ENCODE results near the gene DYNC2LI1.
"Not testable (repeated sequence)": the region's sequence is repeated elsewhere in the genome, so short reads cannot be mapped to it uniquely, and the experiment has no call there.

Gene DYNC2LI1

DNA sequence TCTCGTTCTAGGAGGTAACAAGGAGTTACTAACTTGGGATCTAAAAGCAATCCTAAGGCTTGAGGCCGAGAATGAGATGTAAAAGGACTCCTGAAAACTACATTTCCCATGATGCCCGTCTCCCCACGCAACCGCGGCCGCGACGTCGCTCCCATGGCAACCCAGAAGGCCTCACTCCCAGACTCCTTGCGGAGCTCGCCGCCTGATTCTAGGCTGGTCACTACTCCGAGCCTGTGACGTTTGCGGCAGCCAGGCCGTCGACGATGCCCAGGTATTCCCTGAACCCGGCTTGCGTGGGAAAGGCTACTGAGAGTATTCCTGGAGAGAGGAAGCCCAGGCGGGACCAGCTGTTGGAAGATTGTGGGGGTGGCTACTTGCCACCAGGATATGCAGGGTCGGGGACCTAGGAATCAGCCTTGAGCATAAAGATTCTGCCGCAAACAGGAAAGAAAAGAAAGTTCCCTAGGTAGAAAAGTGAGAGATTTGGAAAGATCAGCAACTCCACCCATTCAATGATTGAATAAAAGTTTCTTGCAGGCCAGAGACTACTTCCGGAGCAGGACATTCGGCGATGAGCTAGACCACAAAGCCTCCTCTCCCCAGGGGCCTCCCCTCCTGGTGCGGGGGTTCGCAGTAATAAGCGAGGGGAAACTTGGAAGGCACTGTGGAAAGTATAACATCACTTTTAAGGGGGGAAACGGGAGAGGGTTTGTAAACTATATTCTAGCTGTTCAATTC is at the start of gene DYNC2LI1:
TSS of gene DYNC2LI1 (plus strand) at position 164 of the 738 bp plus-strand sequence. CDS start at position 264, 100 bp downstream.
- H3K27ac Mint-ChIP-seq = peak within 1 kb of the TSS; percentile 72
- peaks cover 13% of the 10 kb centered on the region for H3K4me1 Mint-ChIP-seq (ENCODE audit: low read depth)
- no peaks in the 10 kb centered on the region for H3K27me3 Mint-ChIP-seq (ENCODE audit: low read depth)
- H3K36me3 Mint-ChIP-seq (ENCODE audit: low read depth) = no peaks in the 10 kb centered on the region
- H3K4me3 Mint-ChIP-seq = peak within 1 kb of the TSS; percentile 92
- H3K9me3 Mint-ChIP-seq = no peaks in the 10 kb centered on the region

DNA sequence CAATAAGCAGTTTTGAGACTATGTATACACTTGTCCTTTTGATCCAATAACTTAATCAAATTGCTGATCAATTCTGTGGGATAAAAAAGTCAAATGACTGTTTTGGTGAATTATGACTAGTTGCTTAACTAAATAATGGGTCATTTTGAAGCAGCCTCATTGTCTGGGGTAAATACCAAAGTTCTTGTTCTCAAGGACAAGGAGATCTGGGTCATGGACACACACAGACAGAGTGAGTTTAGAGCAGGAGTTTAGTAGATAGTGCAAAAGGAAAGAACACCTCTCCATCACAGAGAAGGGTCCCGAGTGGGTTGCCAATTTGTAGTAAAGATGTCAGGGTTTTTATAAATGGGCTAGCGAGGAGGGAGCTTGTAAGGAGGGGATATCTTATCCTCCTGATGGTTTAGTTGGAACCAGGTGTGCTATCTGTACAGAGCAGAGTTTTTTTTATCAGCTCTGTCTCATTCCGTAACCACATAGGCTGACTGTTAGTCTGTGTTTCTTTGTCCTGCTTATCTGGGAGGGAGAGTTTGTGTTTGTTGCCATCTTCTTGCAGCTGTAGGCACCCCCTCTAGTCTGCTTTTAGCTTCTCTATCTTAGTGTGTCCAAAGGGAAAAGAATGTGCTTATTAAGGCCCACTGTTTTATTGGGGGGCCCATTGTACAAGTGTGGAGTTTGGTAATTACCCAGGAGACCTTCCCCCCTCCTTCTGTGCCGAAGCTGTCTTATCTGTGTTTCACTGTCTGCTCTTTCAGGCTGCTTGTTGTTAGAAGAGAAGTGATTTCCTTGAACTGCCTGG is 48.9 kb upstream of the DYNC2LI1 start:
- H3K9me3 Mint-ChIP-seq = no peaks in the 10 kb centered on the region
- H3K27me3 Mint-ChIP-seq (ENCODE audit: low read depth) = peaks cover 7% of the 10 kb centered on the region
- H3K4me1 Mint-ChIP-seq (ENCODE audit: low read depth) = no peaks in the 10 kb centered on the region
- no peak overlapping the region for H3K4me3 Mint-ChIP-seq
- no peaks in the 10 kb centered on the region for H3K36me3 Mint-ChIP-seq (ENCODE audit: low read depth)
- no peak overlapping the region for H3K27ac Mint-ChIP-seq

DNA sequence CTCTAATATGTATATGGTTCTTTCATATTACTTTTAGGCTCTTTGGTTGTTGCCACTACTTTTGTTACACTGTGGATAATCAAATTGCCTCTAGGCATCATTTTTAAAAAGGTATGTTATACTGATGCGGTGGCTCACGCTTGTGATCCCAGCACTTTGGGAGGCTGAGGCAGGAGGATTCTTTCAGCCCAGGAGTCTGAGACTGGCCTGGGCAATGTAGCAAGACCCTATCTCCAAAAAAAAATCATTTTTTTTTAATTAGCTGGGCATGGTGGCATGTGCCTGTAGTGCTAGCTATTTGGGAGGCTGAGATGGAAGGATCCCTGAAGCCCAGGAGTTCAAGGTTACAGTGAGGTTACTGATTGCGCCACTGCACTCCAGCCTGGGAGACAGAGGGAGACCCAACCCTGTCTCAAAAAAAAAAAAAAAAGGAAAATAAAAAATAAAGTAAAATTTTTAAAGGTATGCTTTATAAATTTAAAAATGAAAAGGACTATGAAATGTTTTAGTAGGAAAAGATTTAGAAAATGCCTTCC is 48.1 kb upstream of the DYNC2LI1 start:
- Mint-ChIP-seq H3K4me3 (no peak overlapping the region), H3K27ac (no peak overlapping the region), H3K9me3 (no peaks in the 10 kb centered on the region)

DNA sequence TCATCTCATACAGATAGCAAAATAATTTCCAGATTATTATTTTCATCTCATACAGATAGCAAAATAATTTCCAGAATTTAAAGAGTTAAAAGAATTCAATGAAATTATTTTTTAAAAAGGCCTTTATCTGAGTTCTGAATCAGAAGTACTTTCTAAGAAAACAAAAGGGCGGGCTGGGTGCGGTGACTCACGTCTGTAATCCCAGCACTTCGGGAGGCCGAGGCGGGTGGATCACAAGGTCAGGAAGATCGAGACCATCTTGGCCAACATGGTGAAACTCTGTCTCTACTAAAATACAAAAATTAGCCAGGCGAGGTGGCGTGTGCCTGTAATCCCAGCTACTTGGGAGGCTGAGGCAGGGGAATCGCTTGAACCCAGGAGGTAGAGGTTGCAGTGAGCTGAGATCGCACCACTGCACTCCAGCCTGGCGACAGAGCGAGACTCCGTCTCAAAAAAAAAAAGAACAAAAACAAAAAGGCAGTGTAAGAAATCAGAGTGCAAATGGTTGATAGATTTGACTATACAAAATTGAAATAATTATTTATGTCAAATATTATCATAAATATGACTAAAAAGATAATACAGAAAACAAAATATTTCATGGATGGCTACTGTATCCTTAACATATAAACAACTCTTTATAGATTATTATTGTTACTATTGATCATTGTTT is 46.7 kb upstream of the DYNC2LI1 start:
- not testable (repeated sequence) for H3K4me1 Mint-ChIP-seq (ENCODE audit: low read depth); H3K9me3 Mint-ChIP-seq; H3K27me3 Mint-ChIP-seq (ENCODE audit: low read depth); H3K4me3 Mint-ChIP-seq; H3K36me3 Mint-ChIP-seq (ENCODE audit: low read depth); H3K27ac Mint-ChIP-seq

More for the DNA sequence above, 48.1 kb upstream of the DYNC2LI1 start:
- no peaks in the 10 kb centered on the region for H3K36me3 Mint-ChIP-seq (ENCODE audit: low read depth)
- H3K4me1 Mint-ChIP-seq (ENCODE audit: low read depth) = no peaks in the 10 kb centered on the region
- peaks cover 7% of the 10 kb centered on the region for H3K27me3 Mint-ChIP-seq (ENCODE audit: low read depth)

DNA sequence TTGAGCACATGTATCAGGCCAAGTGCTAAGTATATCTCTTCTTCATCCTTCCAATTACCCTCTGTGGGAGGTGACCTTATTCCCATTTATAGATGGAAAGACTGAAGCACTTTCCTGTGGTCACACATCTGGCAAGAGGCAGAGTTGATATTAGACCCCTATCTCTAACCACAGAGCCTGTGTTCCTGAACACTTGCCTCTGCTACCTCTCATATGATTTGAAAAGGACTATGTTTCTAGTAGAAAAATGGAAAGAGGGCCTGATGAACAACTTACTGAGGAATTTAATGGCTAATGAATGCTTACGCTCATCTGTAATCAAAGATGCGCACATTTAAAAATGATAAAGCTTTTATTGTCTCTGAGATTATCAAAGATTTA is 46.2 kb upstream of the DYNC2LI1 start:
- H3K4me1 Mint-ChIP-seq (ENCODE audit: low read depth) = no peaks in the 10 kb centered on the region
- H3K27me3 Mint-ChIP-seq (ENCODE audit: low read depth) = peaks cover 7% of the 10 kb centered on the region
- no peak overlapping the region for H3K4me3 Mint-ChIP-seq
- H3K27ac Mint-ChIP-seq = no peak overlapping the region
- H3K36me3 Mint-ChIP-seq (ENCODE audit: low read depth) = no peaks in the 10 kb centered on the region
- H3K9me3 Mint-ChIP-seq = no peaks in the 10 kb centered on the region

DNA sequence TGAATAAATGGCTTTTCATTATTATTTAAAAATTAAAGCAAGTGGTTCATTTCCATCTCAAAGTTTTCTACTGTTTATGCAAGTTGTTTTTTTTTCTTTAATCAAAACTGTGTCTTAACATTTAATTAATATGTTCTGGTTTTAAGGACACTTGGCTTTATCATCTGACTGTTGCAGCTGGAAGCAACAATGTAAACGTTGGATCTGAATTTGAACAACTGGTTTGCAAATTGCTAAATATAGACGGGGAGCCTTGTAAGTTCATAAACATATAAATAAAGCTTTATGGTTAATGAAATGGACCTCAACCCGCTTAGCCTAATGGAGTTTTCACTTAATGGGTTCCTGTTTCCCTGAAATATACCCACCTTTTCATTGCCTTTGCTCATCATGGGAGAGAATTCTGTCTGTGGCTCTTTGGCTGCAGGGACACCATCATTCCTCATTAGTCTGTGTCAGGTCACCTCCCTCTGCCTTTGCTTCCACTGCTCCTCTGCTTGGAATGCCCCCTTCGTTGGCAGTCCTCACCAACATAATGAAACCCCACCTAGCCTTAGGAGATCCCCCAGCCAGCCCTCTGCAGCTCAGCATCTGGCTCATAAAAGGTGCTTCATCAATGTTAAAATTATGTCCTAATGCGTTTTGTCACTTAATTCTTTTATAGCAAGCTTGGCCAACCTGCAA is 44.2 kb upstream of the DYNC2LI1 start:
- H3K27ac Mint-ChIP-seq = no peak overlapping the region
- H3K4me1 Mint-ChIP-seq (ENCODE audit: low read depth) = no peaks in the 10 kb centered on the region

DNA sequence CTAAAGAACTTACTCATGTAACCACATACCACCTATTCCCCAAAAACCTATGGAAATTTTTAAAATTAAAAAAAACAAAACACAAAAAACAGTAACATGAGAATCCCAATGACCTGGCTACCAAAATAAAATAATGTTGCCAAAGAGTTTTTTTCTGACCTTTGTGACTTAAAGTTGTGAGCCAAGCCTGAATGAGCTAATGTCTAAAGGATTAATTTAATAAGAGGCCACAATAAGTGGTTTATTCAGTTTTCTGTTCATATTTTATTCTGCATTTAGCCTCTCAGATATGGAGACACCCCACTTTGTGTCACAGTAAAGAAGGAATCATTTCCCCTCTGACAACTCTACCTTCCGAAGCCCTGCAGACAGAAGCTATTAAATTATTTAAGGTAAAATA is 42.6 kb upstream of the DYNC2LI1 start:
- no peak overlapping the region for H3K4me3 Mint-ChIP-seq
- H3K4me1 Mint-ChIP-seq (ENCODE audit: low read depth) = no peaks in the 10 kb centered on the region
- H3K27me3 Mint-ChIP-seq (ENCODE audit: low read depth) = peaks cover 3% of the 10 kb centered on the region
- no peaks in the 10 kb centered on the region for H3K36me3 Mint-ChIP-seq (ENCODE audit: low read depth)
- no peak overlapping the region for H3K27ac Mint-ChIP-seq
- H3K9me3 Mint-ChIP-seq = no peaks in the 10 kb centered on the region

More for the DNA sequence above, 44.2 kb upstream of the DYNC2LI1 start:
- H3K27me3 Mint-ChIP-seq (ENCODE audit: low read depth) = peaks cover 10% of the 10 kb centered on the region
- no peaks in the 10 kb centered on the region for H3K9me3 Mint-ChIP-seq
- no peaks in the 10 kb centered on the region for H3K36me3 Mint-ChIP-seq (ENCODE audit: low read depth)
- H3K4me3 Mint-ChIP-seq = no peak overlapping the region

DNA sequence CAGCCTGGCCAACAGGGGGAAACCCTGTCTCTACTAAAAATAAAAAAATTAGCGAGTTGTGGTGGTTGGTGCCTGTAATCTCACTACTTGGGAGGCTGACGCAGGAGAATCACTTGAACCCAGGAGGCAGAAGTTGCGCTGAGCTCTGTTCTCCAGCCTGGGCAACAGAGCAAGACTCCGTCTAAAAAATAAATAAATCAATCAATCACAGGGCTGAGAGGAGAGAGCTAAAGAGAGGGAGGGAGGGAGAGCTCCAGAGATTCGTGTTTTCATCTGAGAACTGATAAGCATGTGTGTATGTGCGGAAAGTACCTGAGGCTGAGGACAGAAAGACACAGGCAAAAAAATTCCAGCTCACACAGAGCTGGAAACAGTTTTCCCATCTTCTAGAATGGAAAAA is 37.2 kb upstream of the DYNC2LI1 start:
- Mint-ChIP-seq H3K27me3 (ENCODE audit: low read depth) (peaks cover 11% of the 10 kb centered on the region), H3K9me3 (no peaks in the 10 kb centered on the region), H3K4me3 (no peak overlapping the region), H3K4me1 (ENCODE audit: low read depth) (no peaks in the 10 kb centered on the region), H3K27ac (no peak overlapping the region), H3K36me3 (ENCODE audit: low read depth) (no peaks in the 10 kb centered on the region)

DNA sequence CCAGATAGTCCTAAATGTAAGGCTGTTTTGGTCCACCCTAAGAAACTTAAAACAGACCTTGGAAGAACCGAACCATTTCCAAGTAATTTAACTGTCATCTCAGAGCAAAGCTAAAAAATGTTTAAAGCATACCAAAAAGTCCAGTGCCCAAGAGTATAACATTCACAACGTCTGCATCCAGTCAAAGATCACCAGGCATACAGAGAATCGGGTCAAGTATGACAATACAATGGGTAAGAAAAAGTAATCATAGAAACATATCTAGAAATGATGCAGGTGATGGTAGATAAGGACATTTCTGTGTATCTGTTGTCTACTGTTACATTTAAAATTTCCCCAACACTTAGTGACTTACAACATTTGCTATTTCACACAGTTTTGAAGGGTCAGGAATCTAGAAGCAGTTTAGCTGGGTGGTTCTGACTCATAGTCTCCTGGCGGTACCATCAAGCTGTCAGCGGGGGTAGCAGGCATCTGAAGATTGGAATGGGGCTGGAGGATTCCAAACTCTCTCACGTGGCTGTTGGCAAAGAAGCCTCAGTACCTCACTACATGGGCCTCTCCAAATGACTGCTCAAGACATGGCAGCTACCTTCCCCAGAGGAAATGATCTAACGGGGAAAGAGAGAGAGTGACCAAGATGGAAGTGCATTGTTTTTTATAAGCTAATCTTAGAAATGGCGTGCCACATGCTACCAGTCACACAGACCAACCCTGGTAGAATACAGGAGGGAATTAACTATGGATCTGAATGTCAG is 36.6 kb upstream of the DYNC2LI1 start:
- Mint-ChIP-seq H3K9me3 (no peaks in the 10 kb centered on the region), H3K36me3 (ENCODE audit: low read depth) (no peaks in the 10 kb centered on the region), H3K27me3 (ENCODE audit: low read depth) (peaks cover 11% of the 10 kb centered on the region), H3K27ac (no peak overlapping the region), H3K4me1 (ENCODE audit: low read depth) (no peaks in the 10 kb centered on the region), H3K4me3 (no peak overlapping the region)

DNA sequence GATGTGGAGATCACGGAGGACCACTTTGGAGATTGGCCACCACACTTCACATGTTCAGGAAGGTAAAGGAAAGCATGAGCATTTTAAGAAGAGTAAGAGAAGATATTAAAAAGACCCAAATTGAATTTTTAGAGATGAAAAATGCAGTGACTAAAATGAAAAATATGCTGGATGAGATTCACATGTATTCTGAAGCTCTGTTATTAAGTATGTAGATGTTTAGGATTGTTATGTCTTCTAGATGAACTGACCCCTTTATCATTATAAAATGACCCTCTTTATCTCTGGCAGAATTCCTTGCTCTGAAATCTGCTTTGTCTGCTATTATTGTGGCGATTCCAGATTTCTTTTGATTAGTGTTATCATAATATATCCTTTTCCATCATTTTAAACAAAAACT is 36.0 kb upstream of the DYNC2LI1 start:
- no peaks in the 10 kb centered on the region for H3K36me3 Mint-ChIP-seq (ENCODE audit: low read depth)
- no peak overlapping the region for H3K27ac Mint-ChIP-seq
- no peaks in the 10 kb centered on the region for H3K4me1 Mint-ChIP-seq (ENCODE audit: low read depth)
- H3K4me3 Mint-ChIP-seq = no peak overlapping the region
- H3K9me3 Mint-ChIP-seq = no peaks in the 10 kb centered on the region
- peaks cover 11% of the 10 kb centered on the region for H3K27me3 Mint-ChIP-seq (ENCODE audit: low read depth)

DNA sequence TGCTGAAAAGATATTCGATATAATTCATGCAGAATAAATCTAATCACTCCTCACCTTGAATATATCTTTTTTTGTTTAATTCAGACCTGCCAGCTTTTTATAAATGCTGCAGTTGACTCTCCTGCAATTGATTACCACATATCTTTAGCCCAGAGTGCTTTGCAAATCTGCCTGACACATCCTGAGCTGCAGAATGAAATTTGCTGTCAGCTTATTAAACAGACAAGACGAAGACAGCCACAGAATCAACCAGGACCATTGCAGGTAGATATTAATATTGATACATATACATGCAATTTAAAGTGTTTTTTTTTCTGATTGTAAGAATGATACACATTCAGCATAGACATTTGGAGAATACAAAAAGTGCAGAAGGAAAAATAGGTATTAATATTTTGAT is 35.6 kb upstream of the DYNC2LI1 start:
- Mint-ChIP-seq H3K27ac (no peak overlapping the region), H3K36me3 (ENCODE audit: low read depth) (no peaks in the 10 kb centered on the region), H3K4me3 (no peak overlapping the region), H3K27me3 (ENCODE audit: low read depth) (peaks cover 11% of the 10 kb centered on the region), H3K4me1 (ENCODE audit: low read depth) (no peaks in the 10 kb centered on the region), H3K9me3 (no peaks in the 10 kb centered on the region)

DNA sequence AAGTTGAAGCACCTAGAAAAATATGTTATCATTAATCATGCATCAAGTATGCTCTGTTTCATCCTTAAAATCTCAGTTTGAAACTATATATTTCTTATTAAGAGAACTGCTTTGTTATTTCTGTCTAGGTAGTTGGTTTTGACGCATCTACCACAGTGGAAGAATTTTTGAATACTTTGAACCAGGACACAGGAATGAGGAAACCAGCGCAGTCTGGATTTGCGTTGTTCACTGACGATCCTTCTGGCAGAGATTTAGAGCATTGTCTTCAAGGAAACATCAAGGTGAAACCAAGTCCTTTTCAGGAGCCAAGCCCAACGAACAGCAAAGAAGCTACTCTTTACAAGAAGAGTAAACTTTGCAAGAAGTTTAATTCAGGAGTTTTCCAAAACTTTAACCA is 30.1 kb upstream of the DYNC2LI1 start:
- Mint-ChIP-seq H3K27ac (no peak overlapping the region), H3K9me3 (no peaks in the 10 kb centered on the region), H3K27me3 (ENCODE audit: low read depth) (peaks cover 8% of the 10 kb centered on the region), H3K36me3 (ENCODE audit: low read depth) (no peaks in the 10 kb centered on the region), H3K4me3 (no peak overlapping the region), H3K4me1 (ENCODE audit: low read depth) (no peaks in the 10 kb centered on the region)

DNA sequence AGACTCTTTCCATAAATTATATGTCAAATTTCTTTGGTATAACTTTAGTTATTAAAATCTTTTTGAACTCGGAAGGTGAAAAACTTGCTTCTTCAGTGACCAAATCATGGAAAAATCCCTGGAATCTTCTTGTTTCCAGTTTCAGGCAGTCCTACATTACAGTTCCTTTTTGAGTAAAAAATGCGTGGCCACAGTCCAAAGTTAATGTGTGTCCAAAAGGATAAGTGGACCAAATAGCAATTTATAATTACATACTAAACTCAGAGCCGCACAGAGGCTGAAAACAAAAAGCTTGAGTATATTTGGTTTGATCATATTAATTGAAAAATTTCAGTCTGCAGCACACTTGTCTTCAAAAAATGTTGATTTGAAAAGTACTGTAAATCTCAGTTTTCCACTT is 28.4 kb upstream of the DYNC2LI1 start:
- H3K9me3 Mint-ChIP-seq = no peaks in the 10 kb centered on the region
- peaks cover 8% of the 10 kb centered on the region for H3K27me3 Mint-ChIP-seq (ENCODE audit: low read depth)
- no peak overlapping the region for H3K4me3 Mint-ChIP-seq
- no peaks in the 10 kb centered on the region for H3K4me1 Mint-ChIP-seq (ENCODE audit: low read depth)
- no peak overlapping the region for H3K27ac Mint-ChIP-seq
- no peaks in the 10 kb centered on the region for H3K36me3 Mint-ChIP-seq (ENCODE audit: low read depth)

DNA sequence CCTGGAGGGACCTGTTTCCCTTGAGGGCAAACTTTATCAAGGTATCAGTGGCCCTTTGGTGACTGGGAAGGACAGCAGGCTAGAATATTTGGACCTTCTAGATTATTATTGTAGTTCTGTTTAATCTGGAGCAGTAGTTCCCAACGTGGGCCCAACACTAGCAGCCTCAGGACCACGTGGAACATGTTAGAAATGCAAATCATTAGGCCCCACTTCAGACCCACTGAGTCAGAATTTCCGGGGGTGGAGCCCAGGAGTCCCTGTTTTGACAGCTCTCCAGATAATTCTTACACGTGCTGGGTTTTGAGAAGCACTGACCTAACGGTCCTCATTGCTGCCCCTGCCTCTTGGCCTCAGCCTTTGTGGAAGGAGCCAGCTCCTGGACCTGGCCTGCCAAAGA is 25.5 kb upstream of the DYNC2LI1 start:
- Mint-ChIP-seq H3K27ac (no peak overlapping the region), H3K4me1 (ENCODE audit: low read depth) (no peaks in the 10 kb centered on the region), H3K36me3 (ENCODE audit: low read depth) (no peaks in the 10 kb centered on the region), H3K9me3 (no peaks in the 10 kb centered on the region), H3K27me3 (ENCODE audit: low read depth) (no peaks in the 10 kb centered on the region), H3K4me3 (no peak overlapping the region)
